Chondrocyte (in vitro differentiated cells): Measurements from ENCODE around the gene MAD2L2. TPM values are rescaled to one million over a fixed set of nuclear protein-coding genes. Genes with fewer than 3 reads are reported as not detected.

ENCODE experiments used
- DNase-seq: peaks from one replicate; pipeline ENCODE4 v3.0.0; 2021; ENCODE audit warnings: mixed read lengths, low spot score
- H3K27ac Mint-ChIP-seq: one replicate; pipeline ENCODE4 v1.8.0; 2021; ENCODE audit warnings: mild to moderate bottlenecking, moderate library complexity, mixed read lengths; ENCODE audit not compliant: unreplicated experiment
- H3K27me3 Mint-ChIP-seq: 2 replicates; pipeline ENCODE4 v1.8.0; 2021; ENCODE audit warnings: low read depth, mixed read lengths
- H3K36me3 Mint-ChIP-seq: 2 replicates; pipeline ENCODE4 v1.8.0; 2021; ENCODE audit warnings: low read depth, mixed read lengths
- H3K4me1 Mint-ChIP-seq: 2 replicates; pipeline ENCODE4 v1.8.0; 2021; ENCODE audit warnings: low read depth, mild to moderate bottlenecking, mixed read lengths
- H3K4me3 Mint-ChIP-seq: one replicate; pipeline ENCODE4 v1.8.0; 2021; ENCODE audit warnings: mild to moderate bottlenecking, moderate library complexity, mixed read lengths; ENCODE audit not compliant: unreplicated experiment
- H3K9me3 Mint-ChIP-seq: 2 replicates; pipeline ENCODE4 v1.8.0; 2021; ENCODE audit warnings: low read depth, mixed read lengths
- total RNA-seq: library from RNA; stranded (reverse); gene quantifications from 3 replicates; pipeline ENCODE4 v1.2.1, GENCODE V29; 2021
- TF ChIP-seq, protein P1 (sequence below): fragments of 200-600 bp; sonication (generic); IDR thresholded peaks from 2 replicates; pipeline ENCODE4 v1.5.0; 2021; ENCODE audit warnings: antibody characterized with exemption, mild to moderate bottlenecking, moderate library complexity

The MAD2L2 gene
- total RNA-seq, 1 donor from 2014 or later, result 31.8 TPM

DNA sequence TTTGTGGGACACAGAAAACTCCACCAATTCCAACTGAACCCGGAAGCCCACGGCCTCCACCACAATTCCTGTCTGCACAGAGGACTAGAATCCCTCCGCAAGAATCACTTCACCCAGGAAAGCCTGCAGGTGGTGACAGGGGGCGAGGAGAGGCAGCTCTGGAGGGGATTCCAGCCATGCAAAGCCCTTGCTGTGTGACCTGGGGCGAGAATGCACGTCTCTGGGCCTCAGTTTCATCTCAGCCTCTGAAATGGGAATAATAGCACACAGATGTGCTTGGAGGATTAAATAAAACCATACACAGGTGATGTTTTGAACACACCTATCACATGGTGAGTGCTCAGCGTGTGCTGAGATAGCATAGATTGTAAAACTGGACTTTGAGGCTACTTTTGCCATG, 40.8 kb downstream of the MAD2L2 start:
- no peak for DNase-seq
- Mint-ChIP-seq H3K27me3 (peaks cover 22% of the 10 kb centered on the region), H3K4me1 (no peaks in the 10 kb centered on the region), H3K36me3 (no peaks in the 10 kb centered on the region), H3K9me3 (no peaks in the 10 kb centered on the region), H3K27ac (no peak overlapping the region), H3K4me3 (no peak overlapping the region)
- TF ChIP-seq, protein P1, sequence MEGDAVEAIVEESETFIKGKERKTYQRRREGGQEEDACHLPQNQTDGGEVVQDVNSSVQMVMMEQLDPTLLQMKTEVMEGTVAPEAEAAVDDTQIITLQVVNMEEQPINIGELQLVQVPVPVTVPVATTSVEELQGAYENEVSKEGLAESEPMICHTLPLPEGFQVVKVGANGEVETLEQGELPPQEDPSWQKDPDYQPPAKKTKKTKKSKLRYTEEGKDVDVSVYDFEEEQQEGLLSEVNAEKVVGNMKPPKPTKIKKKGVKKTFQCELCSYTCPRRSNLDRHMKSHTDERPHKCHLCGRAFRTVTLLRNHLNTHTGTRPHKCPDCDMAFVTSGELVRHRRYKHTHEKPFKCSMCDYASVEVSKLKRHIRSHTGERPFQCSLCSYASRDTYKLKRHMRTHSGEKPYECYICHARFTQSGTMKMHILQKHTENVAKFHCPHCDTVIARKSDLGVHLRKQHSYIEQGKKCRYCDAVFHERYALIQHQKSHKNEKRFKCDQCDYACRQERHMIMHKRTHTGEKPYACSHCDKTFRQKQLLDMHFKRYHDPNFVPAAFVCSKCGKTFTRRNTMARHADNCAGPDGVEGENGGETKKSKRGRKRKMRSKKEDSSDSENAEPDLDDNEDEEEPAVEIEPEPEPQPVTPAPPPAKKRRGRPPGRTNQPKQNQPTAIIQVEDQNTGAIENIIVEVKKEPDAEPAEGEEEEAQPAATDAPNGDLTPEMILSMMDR, result no peak

- no peak overlapping the region for H3K27ac Mint-ChIP-seq
- no peak for DNase-seq
- peaks cover 24% of the 10 kb centered on the region for H3K27me3 Mint-ChIP-seq
- no peaks in the 10 kb centered on the region for H3K36me3 Mint-ChIP-seq
- H3K4me3 Mint-ChIP-seq, result no peak overlapping the region
- no peaks in the 10 kb centered on the region for H3K4me1 Mint-ChIP-seq
- TF ChIP-seq, protein P1, result no peak
- H3K9me3 Mint-ChIP-seq, result no peaks in the 10 kb centered on the region
Measured at GRCh38 chr1:11639372-11639771, 41.6 kb downstream of the MAD2L2 start.

GRCh38 chr1:11638121-11638520, 42.8 kb downstream of the MAD2L2 start:
- Mint-ChIP-seq H3K4me3 (no peak overlapping the region), H3K4me1 (no peaks in the 10 kb centered on the region), H3K36me3 (no peaks in the 10 kb centered on the region), H3K9me3 (no peaks in the 10 kb centered on the region), H3K27ac (no peak overlapping the region), H3K27me3 (peaks cover 24% of the 10 kb centered on the region)
- no peak for DNase-seq
- TF ChIP-seq, protein P1, result no peak

- Mint-ChIP-seq H3K27ac (no peak overlapping the region), H3K36me3 (no peaks in the 10 kb centered on the region), H3K4me1 (no peaks in the 10 kb centered on the region), H3K27me3 (peaks cover 30% of the 10 kb centered on the region), H3K9me3 (no peaks in the 10 kb centered on the region), H3K4me3 (no peak overlapping the region)
- no peak for DNase-seq
- TF ChIP-seq, protein P1, result no peak
Measured at GRCh38 chr1:11634365-11635192, 46.4 kb downstream of the MAD2L2 start.

- Mint-ChIP-seq H3K9me3 (no peaks in the 10 kb centered on the region), H3K4me1 (no peaks in the 10 kb centered on the region), H3K27ac (no peak overlapping the region), H3K36me3 (no peaks in the 10 kb centered on the region), H3K27me3 (peaks cover 46% of the 10 kb centered on the region), H3K4me3 (no peak overlapping the region)
- no peak for DNase-seq
- TF ChIP-seq, protein P1, result no peak
Measured at GRCh38 chr1:11629184-11630016, 51.5 kb downstream of the MAD2L2 start.
